Uterus (tissue), 4 donors: ENCODE results near the gene TRANK1. TPM values are rescaled to one million over a fixed set of nuclear protein-coding genes. Genes with fewer than 3 reads are reported as not detected.

Source experiments
- DNase-seq, 2 donors: peaks; one replicate each; pipeline ENCODE4 v3.0.0-alpha.2; 2019 to 2020
- H3K27ac ChIP-seq, 2 donors: fragments of 200-600 bp; sonication (generic); 1 replicate in 1 of 2; 2 replicates in 1 of 2; pipeline ENCODE4 v1.5.1; 2016 to 2018
- H3K27me3 ChIP-seq, 2 donors: fragments of 200-600 bp; sonication (generic); one replicate each; pipeline ENCODE4 v1.5.1; 2018 to 2019; ENCODE audit warnings: control low read depth in 1 of 2
- H3K36me3 ChIP-seq, 2 donors: fragments of 200-600 bp; sonication (generic); one replicate each; pipeline ENCODE4 v1.5.1; 2019; ENCODE audit warnings: control low read depth in 1 of 2
- H3K4me1 ChIP-seq, 2 donors: fragments of 200-600 bp; sonication (generic); one replicate each; pipeline ENCODE4 v1.5.1; 2018 to 2019; ENCODE audit warnings: control low read depth in 1 of 2
- H3K4me3 ChIP-seq, 2 donors: fragments of 200-600 bp; sonication (generic); 1 replicate in 1 of 2; 2 replicates in 1 of 2; pipeline ENCODE4 v1.5.1; 2018 to 2019; ENCODE audit warnings: mild to moderate bottlenecking in 1 of 2
- H3K9me3 ChIP-seq, 2 donors: fragments of 200-600 bp; sonication (generic); one replicate each; pipeline ENCODE4 v1.5.1; 2019; ENCODE audit warnings: control low read depth in 1 of 2
- POLR2A ChIP-seq, 2 donors: fragments of 450-650 bp; IDR thresholded peaks; one replicate each; pipeline ENCODE4 v1.6.1; 2016; ENCODE audit warnings: antibody characterized with exemption in 2 of 2, mild to moderate bottlenecking in 1 of 2, moderate library complexity in 1 of 2
- intact Hi-C: fragments of 100-400 bp; cut with DNase I; formaldehyde crosslinking; loops from one replicate; pipeline ENCODE4 v1.15.1; 2023; ENCODE audit warnings: low total_unique reads
- total RNA-seq, 4 donors: library from RNA; depleted of rRNA in 3 of 4; stranded (reverse); fragments of >200 nt in 3 of 4; gene quantifications; one replicate each; pipeline versions ENCODE4 v1.1.0 to v1.2.4, GENCODE V29; 2014 to 2023
- TF ChIP-seq, protein P1 (sequence below), 4 experiments: fragments of 200-600 bp in 2 of 4; fragments of 450-650 bp in 2 of 4; sonication (generic) in 2 of 4; IDR thresholded peaks; one replicate each; pipeline ENCODE4 v1.5.1; 2016 to 2019; ENCODE audit warnings: antibody characterized with exemption in 4 of 4, mild to moderate bottlenecking in 2 of 4, moderate library complexity in 1 of 4
- donor health status: DM: yes; HTN: yes; CAD: no.

Gene TRANK1
- total RNA-seq, 4 donors from 2014 or later, result 10.6 to 52.1 (median 21.6) TPM

GRCh38 chr3:36973139-36973538 is 28.3 kb upstream of the TRANK1 start:
- Histone ChIP-seq H3K9me3 (no peaks in the 10 kb centered on the region), H3K27ac (no peak overlapping the region), H3K36me3 (no peaks in the 10 kb centered on the region), H3K4me1 (no peaks in the 10 kb centered on the region), H3K4me3 (no peak overlapping the region), H3K27me3 (no peaks in the 10 kb centered on the region)
- no peak for DNase-seq
- TF ChIP-seq POLR2A (IDR thresholded peaks at IDR 0.05), result no peak
- TF ChIP-seq, protein P1, sequence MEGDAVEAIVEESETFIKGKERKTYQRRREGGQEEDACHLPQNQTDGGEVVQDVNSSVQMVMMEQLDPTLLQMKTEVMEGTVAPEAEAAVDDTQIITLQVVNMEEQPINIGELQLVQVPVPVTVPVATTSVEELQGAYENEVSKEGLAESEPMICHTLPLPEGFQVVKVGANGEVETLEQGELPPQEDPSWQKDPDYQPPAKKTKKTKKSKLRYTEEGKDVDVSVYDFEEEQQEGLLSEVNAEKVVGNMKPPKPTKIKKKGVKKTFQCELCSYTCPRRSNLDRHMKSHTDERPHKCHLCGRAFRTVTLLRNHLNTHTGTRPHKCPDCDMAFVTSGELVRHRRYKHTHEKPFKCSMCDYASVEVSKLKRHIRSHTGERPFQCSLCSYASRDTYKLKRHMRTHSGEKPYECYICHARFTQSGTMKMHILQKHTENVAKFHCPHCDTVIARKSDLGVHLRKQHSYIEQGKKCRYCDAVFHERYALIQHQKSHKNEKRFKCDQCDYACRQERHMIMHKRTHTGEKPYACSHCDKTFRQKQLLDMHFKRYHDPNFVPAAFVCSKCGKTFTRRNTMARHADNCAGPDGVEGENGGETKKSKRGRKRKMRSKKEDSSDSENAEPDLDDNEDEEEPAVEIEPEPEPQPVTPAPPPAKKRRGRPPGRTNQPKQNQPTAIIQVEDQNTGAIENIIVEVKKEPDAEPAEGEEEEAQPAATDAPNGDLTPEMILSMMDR (IDR thresholded peaks at IDR 0.05), result no peak
- intact Hi-C loops, result no loop called here

GRCh38 chr3:36972163-36972562 is 27.3 kb upstream of the TRANK1 start:
- no peaks in the 10 kb centered on the region for H3K27me3 ChIP-seq
- no peaks in the 10 kb centered on the region for H3K4me1 ChIP-seq
- no peak overlapping the region for H3K4me3 ChIP-seq
- no peak overlapping the region for H3K27ac ChIP-seq
- H3K36me3 ChIP-seq, result no peaks in the 10 kb centered on the region
- no peak for DNase-seq
- intact Hi-C loops, result no loop called here
- H3K9me3 ChIP-seq, result no peaks in the 10 kb centered on the region
- TF ChIP-seq, protein P1 (IDR thresholded peaks at IDR 0.05), result no peak
- TF ChIP-seq POLR2A (IDR thresholded peaks at IDR 0.05), result no peak

- TF ChIP-seq, protein P1 (IDR thresholded peaks at IDR 0.05), result no peak
- TF ChIP-seq POLR2A (IDR thresholded peaks at IDR 0.05), result no peak
- H3K4me3 ChIP-seq, result no peak overlapping the region
- intact Hi-C loops, result no loop called here
- H3K9me3 ChIP-seq, result no peaks in the 10 kb centered on the region
- no peaks in the 10 kb centered on the region for H3K4me1 ChIP-seq
- H3K27me3 ChIP-seq, result no peaks in the 10 kb centered on the region
- DNase-seq, result no peak
- no peaks in the 10 kb centered on the region for H3K36me3 ChIP-seq
- H3K27ac ChIP-seq, result no peak overlapping the region
Observed at GRCh38 chr3:36969540-36970432, 24.9 kb upstream of the TRANK1 start.

- Histone ChIP-seq H3K9me3 (no peaks in the 10 kb centered on the region), H3K4me1 (no peaks in the 10 kb centered on the region), H3K27ac (no peak overlapping the region), H3K4me3 (no peak overlapping the region), H3K36me3 (no peaks in the 10 kb centered on the region), H3K27me3 (no peaks in the 10 kb centered on the region)
- no peak for TF ChIP-seq POLR2A (IDR thresholded peaks at IDR 0.05)
- TF ChIP-seq, protein P1 (IDR thresholded peaks at IDR 0.05), result no peak
- intact Hi-C loops, result no loop called here
- no peak for DNase-seq
Observed at GRCh38 chr3:36969085-36969484, 24.2 kb upstream of the TRANK1 start.

DNA sequence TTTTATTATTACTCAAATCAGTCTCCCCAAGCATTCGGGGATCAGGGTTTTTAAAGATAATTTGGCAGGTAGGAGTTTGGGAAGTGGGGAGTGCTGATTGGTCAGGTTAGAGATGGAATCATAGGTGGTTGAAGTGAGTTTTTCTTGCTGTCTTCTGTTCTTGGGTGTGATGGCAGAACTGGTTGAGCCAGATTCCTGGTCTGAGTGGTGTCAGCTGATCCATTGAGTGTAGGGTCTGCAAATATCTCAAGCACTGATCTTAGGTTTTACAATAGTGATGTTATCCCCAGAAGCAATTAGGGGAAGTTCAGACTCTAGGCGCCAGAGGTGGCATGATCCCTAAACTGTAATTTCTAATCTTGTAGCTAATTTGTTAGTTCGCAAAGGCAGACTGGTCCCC is 20.6 kb upstream of the TRANK1 start:
- H3K9me3 ChIP-seq, result no peaks in the 10 kb centered on the region
- no peaks in the 10 kb centered on the region for H3K36me3 ChIP-seq
- intact Hi-C loops, result no loop called here
- DNase-seq, result no peak
- no peaks in the 10 kb centered on the region for H3K4me1 ChIP-seq
- H3K4me3 ChIP-seq, result no peak overlapping the region
- TF ChIP-seq POLR2A (IDR thresholded peaks at IDR 0.05), result no peak
- TF ChIP-seq, protein P1 (IDR thresholded peaks at IDR 0.05), result no peak
- H3K27me3 ChIP-seq, result no peaks in the 10 kb centered on the region
- H3K27ac ChIP-seq, result no peak overlapping the region
